Endothelial cell of umbilical vein (primary cell): ENCODE results near the gene KLHDC4. TPM values are rescaled to one million over a fixed set of nuclear protein-coding genes. Genes with fewer than 3 reads are reported as not detected.
A peak's percentile ranks its signal among the peaks of the same experiment; 100 is the strongest.
"Not testable (repeated sequence)": the region's sequence is repeated elsewhere in the genome, so short reads cannot be mapped to it uniquely, and the experiment has no call there.

ENCODE experiments used
- BruUV-seq: library from RNA; stranded (reverse); fragments of 400-500 nt; replicated peaks from 2 replicates; lab custom pipeline; 2021; lab: Mats Ljungman, UMichigan
- CTCF ChIA-PET: fragments of 300-600, 350-600 bp; sonication (Branson Sonifier 250); formaldehyde crosslinking; loops from one replicate; lab custom pipeline; 2021; ENCODE audit warnings: antibody characterized with exemption, inconsistent platforms; lab: Charles Lee
- POLR2A ChIA-PET: fragments of 300-600, 350-600 bp; sonication (Branson Sonifier 250); formaldehyde crosslinking; loops from one replicate; lab custom pipeline; 2021; ENCODE audit warnings: antibody characterized with exemption, inconsistent platforms; lab: Charles Lee
- DNase-seq: peaks from one replicate; pipeline ENCODE4 v3.0.0-alpha.2; 2011; ENCODE audit warnings: low read depth, low spot score
- FAIRE-seq: peaks from 2 replicates; lab custom pipeline; 2011; peaks lifted over from hg19 to GRCh38; lab: Jason Lieb, UNC
- H2AFZ ChIP-seq: 2 replicates; pipeline ENCODE4 v1.6.0; 2012; ENCODE audit warnings: low read depth, low read length, control low read depth, inconsistent platforms
- H3K27ac ChIP-seq: 2 replicates; pipeline ENCODE4 v1.5.1; 2011; ENCODE audit warnings: low read depth, mild to moderate bottlenecking, control low read depth, low read length, moderate library complexity; ENCODE audit not compliant: insufficient read depth
- H3K27me3 ChIP-seq, 2 experiments: 2 replicates each; pipeline versions ENCODE4 v1.6.0 to v1.6.1; 2011; ENCODE audit warnings: low read length in 2 of 2, mixed read lengths in 1 of 2; ENCODE audit not compliant: control insufficient read depth in 2 of 2, insufficient read depth in 2 of 2
- H3K36me3 ChIP-seq, 2 experiments: 2 replicates in 1 of 2; 3 replicates in 1 of 2; pipeline ENCODE4 v1.5.1; 2011; ENCODE audit warnings: low read length in 2 of 2, mild to moderate bottlenecking in 1 of 2, moderate library complexity in 1 of 2; ENCODE audit not compliant: control insufficient read depth in 2 of 2, insufficient read depth in 2 of 2; ENCODE audit errors: extremely low read depth in 1 of 2
- H3K4me1 ChIP-seq: 3 replicates; pipeline ENCODE4 v1.5.1; 2011; ENCODE audit warnings: mild to moderate bottlenecking, low read length; ENCODE audit not compliant: control insufficient read depth, insufficient read depth; ENCODE audit errors: extremely low read depth
- H3K4me2 ChIP-seq: 2 replicates; pipeline ENCODE4 v1.6.1; 2011; ENCODE audit warnings: low read length, control low read depth, mixed read lengths; ENCODE audit not compliant: insufficient read depth
- H3K4me3 ChIP-seq, 3 experiments: fragments of 200-600 bp in 1 of 3; sonication (generic), shearing (Covaris generic) in 1 of 3; replicated peaks in 1 of 3; 2 replicates each; pipeline ENCODE4 v1.5.1; 2011 to 2016; ENCODE audit warnings: control low read depth in 3 of 3, low read length in 3 of 3, mild to moderate bottlenecking in 2 of 3, inconsistent platforms in 1 of 3, low read depth in 1 of 3, moderate library complexity in 1 of 3; ENCODE audit not compliant: insufficient read depth in 1 of 3
- H3K79me2 ChIP-seq: 2 replicates; pipeline ENCODE4 v1.6.0; 2012; ENCODE audit warnings: low read length, inconsistent platforms; ENCODE audit not compliant: control insufficient read depth, insufficient read depth
- H3K9ac ChIP-seq: replicated peaks from 2 replicates; pipeline ENCODE3; 2011; ENCODE audit warnings: low read length, control low read depth; ENCODE audit not compliant: insufficient read depth; ENCODE audit errors: extremely low read depth
- H3K9me1 ChIP-seq: replicated peaks from 3 replicates; pipeline ENCODE4 v1.6.0; 2011; ENCODE audit warnings: mild to moderate bottlenecking, low read length; ENCODE audit not compliant: control insufficient read depth, insufficient read depth; ENCODE audit errors: extremely low read depth
- H3K9me3 ChIP-seq: replicated peaks from 2 replicates; pipeline ENCODE4 v1.5.1; 2012; ENCODE audit warnings: low read length, inconsistent platforms; ENCODE audit not compliant: control insufficient read depth, insufficient read depth
- H4K20me1 ChIP-seq: replicated peaks from 2 replicates; pipeline ENCODE3; 2011; ENCODE audit warnings: mild to moderate bottlenecking, low read length; ENCODE audit not compliant: control insufficient read depth, insufficient read depth; ENCODE audit errors: extremely low read depth
- CTCF ChIP-seq, 2 donors: IDR thresholded peaks; 1 replicate in 1 of 2; 2 replicates in 1 of 2; pipeline ENCODE4 v1.5.1; 2011; ENCODE audit warnings: low read length in 2 of 2, mild to moderate bottlenecking in 2 of 2, moderate library complexity in 2 of 2, control low read depth in 1 of 2, inconsistent platforms in 1 of 2, low read depth in 1 of 2; ENCODE audit not compliant: insufficient read depth in 1 of 2; ENCODE audit errors: extremely low read depth in 1 of 2
- EZH2 ChIP-seq: IDR thresholded peaks from 2 replicates; pipeline ENCODE4 v1.6.1; 2012; ENCODE audit warnings: borderline replicate concordance, low read depth, mild to moderate bottlenecking, moderate library complexity, low read length, inconsistent platforms; ENCODE audit not compliant: severe bottlenecking
- FOS ChIP-seq: IDR thresholded peaks from 2 replicates; pipeline ENCODE4 v1.6.1; 2011; ENCODE audit warnings: mild to moderate bottlenecking, low read length, moderate library complexity, borderline replicate concordance; ENCODE audit not compliant: insufficient read depth
- JUN ChIP-seq: IDR thresholded peaks from 2 replicates; pipeline ENCODE4 v1.6.1; 2011; ENCODE audit warnings: borderline replicate concordance, low read depth; ENCODE audit not compliant: insufficient read length, insufficient read depth
- MAX ChIP-seq: IDR thresholded peaks from 2 replicates; pipeline ENCODE4 v1.6.1; 2011; ENCODE audit not compliant: insufficient read depth, insufficient read length
- MYC ChIP-seq: IDR thresholded peaks from one replicate; pipeline ENCODE4 v1.6.1; 2011; ENCODE audit warnings: mild to moderate bottlenecking, low read depth, low read length
- POLR2AphosphoS5 ChIP-seq: IDR thresholded peaks from 2 replicates; pipeline ENCODE4 v1.6.1; 2012; ENCODE audit warnings: low read depth, mild to moderate bottlenecking, control low read depth, low read length, moderate library complexity; ENCODE audit not compliant: insufficient read depth
- dilution Hi-C: fragments of 300-500 bp; cut with MboI; formaldehyde crosslinking; loops from one replicate; pipeline ENCODE4 v1.15.0; 2019; ENCODE audit warnings: low sequenced_read_pairs; ENCODE audit not compliant: extremely low pct_ligation_motif_present
- intact Hi-C: fragments of 100-400 bp; cut with micrococcal nuclease; formaldehyde crosslinking; loops from one replicate; pipeline ENCODE4 v1.10.0; 2022
- polyA plus RNA-seq, 4 experiments: library from polyadenylated mRNA; depleted of rRNA in 3 of 4; stranded (reverse) in 3 of 4; unstranded in 1 of 4; fragments of >200 nt; gene quantifications; 2 replicates each; pipeline versions ENCODE4 v1.2.1 to v1.2.3, GENCODE V29; 2011 to 2012; ENCODE audit warnings: missing spikeins in 1 of 4
- total RNA-seq: library from RNA; stranded (reverse); gene quantifications from 2 replicates; pipeline ENCODE4 v1.2.3, GENCODE V29; 2021

KLHDC4 gene
- total and polyA plus RNA-seq, 2 donors (not counting 3 experiments of a cell fraction or from before 2014, with no cell fraction given): 24.7 to 46.2 TPM

- no peak overlapping the region for H2AFZ ChIP-seq
- CTCF ChIA-PET: interaction anchor here (0.6 to 1.5 kb wide), 11 partner anchors 9 to 183 kb away, joined by 3 to 9 read pairs (median 4); no protein-coding TSS in a partner anchor
- FAIRE-seq: peak; percentile 80
Observed at GRCh38 chr16:87681981-87682570, 83.7 kb downstream of the KLHDC4 start.

GRCh38 chr16:87681051-87681602 lies 84.7 kb downstream of the KLHDC4 start:
- H3K9ac ChIP-seq, H3K9me3 ChIP-seq, H4K20me1 ChIP-seq, H3K9me1 ChIP-seq, DNase-seq, intact Hi-C loops, H3K4me3 ChIP-seq, H3K79me2 ChIP-seq, BruUV-seq, POLR2A ChIA-PET, H3K27ac ChIP-seq, H3K27me3 ChIP-seq, H3K36me3 ChIP-seq, H3K4me2 ChIP-seq, FAIRE-seq, H3K4me1 ChIP-seq, dilution Hi-C loops, H2AFZ ChIP-seq: not testable (repeated sequence)
- CTCF ChIA-PET: interaction anchor here (0.7 to 1.0 kb wide), 3 partner anchors 10 to 38 kb away, joined by 4 to 6 read pairs (median 5); no protein-coding TSS in a partner anchor

More at GRCh38 chr16:87681981-87682570, 83.7 kb downstream of the KLHDC4 start:
- no peak overlapping the region for H3K9ac ChIP-seq
- POLR2A ChIA-PET: no interaction called here
- H4K20me1 ChIP-seq: no peaks in the 10 kb centered on the region
- intact Hi-C loops (no loop called here), dilution Hi-C loops (no loop called here)
- DNase-seq: peak; percentile 63
- TF ChIP-seq MYC (no peak), JUN (no peak), EZH2 (no peak), CTCF (IDR thresholded peaks at IDR 0.05; ENCODE audit: extremely low read depth in 1 of 2, insufficient read depth in 1 of 2, low read depth in 1 of 2, low read length in 2 of 2) (peak; percentile 43 to 65), MAX (peak; percentile 53), FOS (no peak), POLR2AphosphoS5 (no peak)
- H3K4me3 ChIP-seq: no peak overlapping the region
- no peaks in the 10 kb centered on the region for H3K79me2 ChIP-seq
- no peaks in the 10 kb centered on the region for H3K9me3 ChIP-seq
- H3K27me3 ChIP-seq: no peaks in the 10 kb centered on the region
- no peaks in the 10 kb centered on the region for H3K4me1 ChIP-seq
- H3K9me1 ChIP-seq: no peaks in the 10 kb centered on the region
- BruUV-seq: no TSS peak
- H3K36me3 ChIP-seq: no peaks in the 10 kb centered on the region
- no peak overlapping the region for H3K27ac ChIP-seq
- no peak overlapping the region for H3K4me2 ChIP-seq
